ENCODE data around the gene AHNAK2.

The AHNAK2 gene

DNA sequence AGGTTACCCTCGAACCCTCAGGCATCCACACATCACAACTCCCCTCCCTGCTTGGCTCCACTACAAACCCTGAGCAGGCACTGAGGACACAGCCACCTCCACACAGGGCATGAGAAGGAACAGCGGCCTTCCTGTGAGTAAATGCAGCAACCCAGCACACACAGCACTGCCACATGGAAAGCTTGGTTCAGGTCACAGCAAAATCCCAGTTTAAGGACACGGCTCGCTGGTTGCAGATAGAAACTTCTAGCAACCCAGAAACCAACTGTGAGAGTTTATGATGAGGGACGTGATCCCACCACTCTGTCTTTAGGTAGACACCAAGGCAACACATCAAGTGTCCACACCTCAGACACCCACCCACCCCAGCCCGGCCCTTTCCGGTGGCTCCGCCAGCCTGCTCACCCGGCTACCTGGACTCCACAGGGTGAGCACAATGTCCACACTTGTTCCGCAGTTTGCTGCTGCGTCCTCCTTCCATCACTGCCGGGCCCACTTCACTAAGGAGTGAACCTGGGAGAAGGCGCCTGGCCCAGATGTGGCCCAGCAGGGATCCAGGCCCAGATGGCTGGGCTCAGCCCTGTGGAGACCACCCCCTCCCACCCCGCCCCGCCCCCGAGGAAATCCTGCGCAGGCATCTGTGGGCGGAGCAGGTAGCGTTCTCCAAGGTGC is 29.6 kb upstream of the AHNAK2 start:
- H3K27me3 ChIP-seq (ENCODE audit: control insufficient read depth, insufficient read depth, low read length), result no peaks in the 10 kb centered on the region
- H3K4me3 ChIP-seq (ENCODE audit: low read length), result no peak overlapping the region
- no peak overlapping the region for H3K9ac ChIP-seq (ENCODE audit: low read length)
- no peak overlapping the region for H3K27ac ChIP-seq (ENCODE audit: low read depth, low read length)
- H3K4me1 ChIP-seq (ENCODE audit: control insufficient read depth, insufficient read depth, low read length), result peaks cover 13% of the 10 kb centered on the region
- H3K36me3 ChIP-seq (ENCODE audit: control insufficient read depth, insufficient read depth, low read length), result peaks cover 4% of the 10 kb centered on the region

DNA sequence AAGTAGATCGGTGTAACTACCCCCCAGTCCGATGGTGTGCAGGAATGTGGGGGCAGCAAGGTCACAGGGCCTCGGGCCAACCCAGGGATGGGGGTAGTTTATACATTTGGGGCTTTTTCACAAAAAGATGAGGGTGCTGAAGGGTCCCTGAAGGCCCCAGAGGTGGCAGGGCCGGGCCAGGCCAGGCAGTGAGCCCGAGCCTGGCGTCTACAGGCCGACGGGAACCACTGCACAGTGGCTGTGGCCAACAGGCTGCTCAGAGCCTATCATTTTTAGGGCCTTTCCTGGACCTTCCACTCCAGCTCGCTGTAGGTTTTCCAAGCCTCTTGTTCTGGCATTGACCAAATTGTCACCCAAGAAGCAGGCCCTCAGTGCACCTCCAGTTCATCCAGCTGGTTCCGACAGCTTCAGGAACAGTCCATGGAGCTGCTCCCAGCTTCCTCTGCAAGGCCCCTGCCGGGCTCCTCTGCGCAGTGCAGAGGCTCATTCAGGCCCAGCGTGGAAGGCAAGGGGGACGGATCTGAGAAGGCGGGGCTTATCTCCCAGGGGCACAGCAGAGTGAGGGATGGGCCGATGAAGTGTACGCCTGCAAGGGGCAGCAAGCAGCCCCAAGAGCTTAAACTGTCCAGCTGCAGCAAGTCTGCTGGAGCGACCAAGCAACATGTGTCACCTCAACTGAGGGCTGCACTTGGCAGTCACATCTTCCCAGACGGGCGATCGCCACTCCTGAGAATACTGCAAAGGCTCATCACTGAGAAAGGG is 28.8 kb upstream of the AHNAK2 start:
- no peaks in the 10 kb centered on the region for H3K27me3 ChIP-seq (ENCODE audit: control insufficient read depth, insufficient read depth, low read length)
- H3K9ac ChIP-seq (ENCODE audit: low read length), result no peak overlapping the region
- no peak overlapping the region for H3K4me3 ChIP-seq (ENCODE audit: low read length)
- peaks cover 12% of the 10 kb centered on the region for H3K4me1 ChIP-seq (ENCODE audit: control insufficient read depth, insufficient read depth, low read length)
- H3K27ac ChIP-seq (ENCODE audit: low read depth, low read length), result no peak overlapping the region
- peaks cover 4% of the 10 kb centered on the region for H3K36me3 ChIP-seq (ENCODE audit: control insufficient read depth, insufficient read depth, low read length)

DNA sequence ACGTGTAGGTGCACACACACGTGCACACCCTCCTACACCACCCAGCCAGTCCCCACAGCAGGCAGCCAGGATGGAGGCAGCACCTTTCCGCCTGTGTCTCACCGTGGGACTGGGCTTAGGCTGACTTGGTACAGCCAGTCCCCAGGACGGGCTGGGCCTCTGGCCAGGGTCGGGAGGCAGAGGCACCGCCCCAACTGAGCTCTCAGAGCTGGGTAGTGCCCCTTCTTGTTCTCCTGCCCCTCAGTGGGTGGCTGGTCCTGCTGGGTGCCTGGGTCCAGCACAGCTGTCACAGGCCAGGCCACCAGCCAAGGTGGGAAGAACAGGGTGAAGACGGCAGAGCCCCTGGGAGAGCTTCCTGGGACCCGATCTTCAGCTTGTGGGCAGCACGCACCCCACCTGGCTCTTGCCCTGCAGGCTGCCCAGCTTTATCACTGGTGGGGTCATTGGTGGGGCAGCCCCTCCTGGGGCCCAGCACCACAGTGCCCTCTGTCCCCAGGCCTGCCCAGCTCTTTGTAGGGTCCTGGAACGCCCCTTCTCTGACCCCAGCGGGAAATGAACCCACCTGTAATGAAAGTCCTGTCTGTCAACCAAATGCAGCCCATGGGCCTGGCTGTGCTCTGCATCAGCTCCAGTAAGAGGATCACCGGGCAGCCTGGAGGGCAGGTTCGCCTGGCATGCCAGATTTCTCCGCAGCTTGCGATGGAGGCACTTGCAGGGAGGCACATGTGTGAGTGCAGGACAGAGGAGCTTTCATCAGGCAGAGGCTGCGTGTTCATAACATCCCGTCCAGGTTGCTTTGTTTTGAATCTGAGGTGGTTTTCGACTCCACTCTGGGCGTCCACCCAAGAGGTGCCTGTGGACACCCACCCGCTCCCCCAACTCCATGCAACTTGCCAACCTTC is 28.0 kb upstream of the AHNAK2 start:
- no peak overlapping the region for H3K4me3 ChIP-seq (ENCODE audit: low read length)
- no peak overlapping the region for H3K9ac ChIP-seq (ENCODE audit: low read length)
- H3K36me3 ChIP-seq (ENCODE audit: control insufficient read depth, insufficient read depth, low read length), result peaks cover 4% of the 10 kb centered on the region
- H3K27ac ChIP-seq (ENCODE audit: low read depth, low read length), result no peak overlapping the region
- no peaks in the 10 kb centered on the region for H3K27me3 ChIP-seq (ENCODE audit: control insufficient read depth, insufficient read depth, low read length)
- H3K4me1 ChIP-seq (ENCODE audit: control insufficient read depth, insufficient read depth, low read length), result peaks cover 4% of the 10 kb centered on the region

DNA sequence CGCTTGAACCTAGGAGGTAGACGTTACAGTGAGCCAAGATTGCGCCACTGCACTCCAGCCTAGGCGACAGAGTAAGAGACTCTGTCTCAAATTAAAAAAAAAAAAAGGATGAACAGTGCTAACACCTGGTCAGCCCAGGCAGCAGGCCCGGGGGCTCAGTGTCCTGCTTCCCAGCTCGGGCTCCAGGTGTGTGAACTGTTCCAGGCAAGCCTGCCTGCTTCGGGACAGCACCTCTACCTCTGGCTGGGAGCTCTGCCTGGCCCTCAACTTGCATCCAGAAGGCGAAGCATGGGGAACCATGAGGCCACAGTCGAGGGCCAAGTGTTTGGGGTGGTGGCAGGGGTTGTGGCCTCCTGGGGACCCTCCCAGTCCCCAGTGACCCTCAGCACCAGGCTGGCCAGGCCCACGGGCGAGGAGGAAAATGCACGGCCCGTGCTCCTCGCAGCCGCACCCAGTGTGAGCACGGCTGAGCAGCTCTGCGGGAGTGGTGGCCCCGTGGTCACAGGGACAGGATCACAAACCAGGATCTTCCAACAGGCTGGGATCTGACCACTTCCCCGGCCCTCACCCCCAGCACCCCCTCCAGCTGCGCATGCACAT is 27.3 kb upstream of the AHNAK2 start:
- no peak overlapping the region for H3K9ac ChIP-seq (ENCODE audit: low read length)
- no peaks in the 10 kb centered on the region for H3K27me3 ChIP-seq (ENCODE audit: control insufficient read depth, insufficient read depth, low read length)
- H3K4me3 ChIP-seq (ENCODE audit: low read length), result no peak overlapping the region
- H3K27ac ChIP-seq (ENCODE audit: low read depth, low read length), result no peak overlapping the region
- peaks cover 4% of the 10 kb centered on the region for H3K36me3 ChIP-seq (ENCODE audit: control insufficient read depth, insufficient read depth, low read length)
- H3K4me1 ChIP-seq (ENCODE audit: control insufficient read depth, insufficient read depth, low read length), result peaks cover 2% of the 10 kb centered on the region

DNA sequence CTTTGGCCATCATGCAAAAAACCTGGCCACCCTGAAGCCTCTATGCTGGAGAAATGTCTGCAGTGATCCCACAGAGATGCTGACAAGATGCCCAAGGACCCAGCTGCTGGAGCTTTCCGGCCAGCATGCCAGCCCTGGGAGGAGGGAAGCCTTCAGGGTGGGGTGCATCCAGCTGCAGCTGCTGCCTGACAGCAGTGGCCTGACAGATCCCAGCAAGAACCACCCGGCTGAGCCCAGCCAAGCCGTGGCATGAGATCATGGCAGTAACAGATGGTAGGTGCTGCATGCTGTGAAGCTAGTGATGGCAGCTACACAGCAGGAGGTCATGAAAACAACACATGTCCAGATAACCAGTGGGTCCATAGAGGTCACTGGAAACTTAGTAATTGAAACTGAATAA is 21.2 kb upstream of the AHNAK2 start:
- Histone ChIP-seq H3K27me3 (ENCODE audit: control insufficient read depth, insufficient read depth, low read length) (no peaks in the 10 kb centered on the region), H3K9ac (ENCODE audit: low read length) (no peak overlapping the region), H3K4me1 (ENCODE audit: control insufficient read depth, insufficient read depth, low read length) (no peaks in the 10 kb centered on the region), H3K27ac (ENCODE audit: low read depth, low read length) (no peak overlapping the region), H3K36me3 (ENCODE audit: control insufficient read depth, insufficient read depth, low read length) (no peaks in the 10 kb centered on the region), H3K4me3 (ENCODE audit: low read length) (no peak overlapping the region)

DNA sequence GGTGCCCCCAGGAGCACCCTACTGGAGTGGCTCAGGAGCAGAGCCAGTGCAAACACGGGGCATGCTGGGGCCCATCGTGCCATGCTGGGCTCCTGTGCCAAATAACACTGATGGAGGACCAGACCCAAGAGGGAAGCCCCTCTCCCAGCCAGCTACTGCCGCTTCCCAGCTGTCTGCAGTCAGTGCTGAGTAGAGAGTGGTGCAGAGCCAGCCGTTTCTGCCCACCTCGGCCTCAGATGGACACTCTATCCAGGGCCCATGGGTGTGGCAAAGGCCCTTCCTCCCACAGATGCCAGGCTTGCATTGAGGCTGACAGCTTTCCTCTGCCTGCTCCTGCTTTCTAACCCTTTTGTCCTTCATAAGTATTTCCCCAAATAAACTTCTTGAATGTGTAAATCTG is 20.6 kb upstream of the AHNAK2 start:
- no peaks in the 10 kb centered on the region for H3K36me3 ChIP-seq (ENCODE audit: control insufficient read depth, insufficient read depth, low read length)
- no peaks in the 10 kb centered on the region for H3K4me1 ChIP-seq (ENCODE audit: control insufficient read depth, insufficient read depth, low read length)
- H3K9ac ChIP-seq (ENCODE audit: low read length), result no peak overlapping the region
- no peak overlapping the region for H3K27ac ChIP-seq (ENCODE audit: low read depth, low read length)
- no peak overlapping the region for H3K4me3 ChIP-seq (ENCODE audit: low read length)
- H3K27me3 ChIP-seq (ENCODE audit: control insufficient read depth, insufficient read depth, low read length), result no peaks in the 10 kb centered on the region

DNA sequence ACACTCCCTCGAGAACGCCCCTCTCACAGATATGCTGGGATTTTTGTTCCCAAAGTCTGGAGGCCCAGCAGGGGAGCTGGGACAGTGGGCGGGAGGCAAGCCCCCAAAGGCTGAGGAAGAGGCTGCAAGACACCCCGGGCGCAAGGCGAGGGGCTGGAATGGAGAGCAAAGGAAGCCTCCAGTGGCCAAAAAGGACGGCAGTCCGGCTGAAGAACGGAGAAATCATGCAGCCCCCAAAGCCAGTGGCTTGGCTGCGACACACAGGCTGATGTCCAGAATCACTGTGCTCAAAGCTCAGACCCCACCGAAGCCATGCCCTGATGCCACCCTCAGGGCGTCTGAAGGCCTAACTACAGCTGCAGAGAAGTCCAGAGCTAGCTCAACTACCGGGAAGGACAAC is 18.3 kb upstream of the AHNAK2 start:
- Histone ChIP-seq H3K36me3 (ENCODE audit: control insufficient read depth, insufficient read depth, low read length) (peaks cover 5% of the 10 kb centered on the region), H3K27ac (ENCODE audit: low read depth, low read length) (no peak overlapping the region)

DNA sequence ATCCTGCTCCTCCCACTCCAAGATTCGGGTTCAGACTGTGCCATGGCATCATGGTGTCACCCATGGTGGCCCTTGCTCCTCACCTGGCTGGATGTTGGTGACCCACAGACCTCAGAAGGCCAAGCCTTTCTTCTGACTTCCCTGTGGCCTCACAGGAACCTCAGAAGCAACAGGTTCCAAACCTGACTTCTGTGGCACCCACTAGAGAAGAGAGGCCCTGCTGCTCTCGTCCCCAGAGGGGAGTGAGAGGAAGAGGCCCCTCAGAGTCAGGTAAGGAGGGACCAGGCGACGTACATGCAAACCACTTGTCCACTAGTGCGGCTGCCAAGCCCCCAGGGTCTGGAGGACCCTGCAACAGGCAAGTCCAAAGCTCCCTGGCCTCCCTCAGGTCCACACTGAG is 17.9 kb upstream of the AHNAK2 start:
- no peak overlapping the region for H3K9ac ChIP-seq (ENCODE audit: low read length)
- no peak overlapping the region for H3K4me3 ChIP-seq (ENCODE audit: low read length)
- no peak overlapping the region for H3K27ac ChIP-seq (ENCODE audit: low read depth, low read length)
- no peaks in the 10 kb centered on the region for H3K4me1 ChIP-seq (ENCODE audit: control insufficient read depth, insufficient read depth, low read length)
- H3K27me3 ChIP-seq (ENCODE audit: control insufficient read depth, insufficient read depth, low read length), result no peaks in the 10 kb centered on the region
- peaks cover 5% of the 10 kb centered on the region for H3K36me3 ChIP-seq (ENCODE audit: control insufficient read depth, insufficient read depth, low read length)

More for the DNA sequence above, 18.3 kb upstream of the AHNAK2 start:
- Histone ChIP-seq H3K4me3 (ENCODE audit: low read length) (no peak overlapping the region), H3K4me1 (ENCODE audit: control insufficient read depth, insufficient read depth, low read length) (no peaks in the 10 kb centered on the region), H3K27me3 (ENCODE audit: control insufficient read depth, insufficient read depth, low read length) (no peaks in the 10 kb centered on the region), H3K9ac (ENCODE audit: low read length) (no peak overlapping the region)

DNA sequence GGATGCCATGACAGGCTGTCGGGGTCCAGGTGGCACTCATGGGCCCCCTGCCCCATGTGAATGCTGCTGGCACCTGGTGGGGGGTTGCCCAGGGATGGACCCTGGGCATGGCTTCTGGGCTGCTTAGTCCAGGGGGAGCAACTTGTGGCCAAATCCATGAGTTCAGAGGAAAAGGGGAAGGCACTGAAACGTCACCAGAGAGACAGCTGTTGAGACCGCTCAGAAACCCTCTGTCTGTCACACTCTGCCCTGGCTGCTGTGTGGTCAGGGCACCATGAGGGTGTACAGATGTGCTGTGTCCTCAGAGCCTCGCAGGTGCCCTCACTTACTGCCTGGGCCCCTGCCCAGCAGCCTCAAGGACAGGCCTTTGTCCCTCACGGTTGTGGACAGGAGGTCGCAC is 16.8 kb upstream of the AHNAK2 start:
- Histone ChIP-seq H3K36me3 (ENCODE audit: control insufficient read depth, insufficient read depth, low read length) (peaks cover 5% of the 10 kb centered on the region), H3K4me3 (ENCODE audit: low read length) (no peak overlapping the region), H3K27me3 (ENCODE audit: control insufficient read depth, insufficient read depth, low read length) (no peaks in the 10 kb centered on the region), H3K27ac (ENCODE audit: low read depth, low read length) (no peak overlapping the region), H3K4me1 (ENCODE audit: control insufficient read depth, insufficient read depth, low read length) (no peaks in the 10 kb centered on the region), H3K9ac (ENCODE audit: low read length) (no peak overlapping the region)

DNA sequence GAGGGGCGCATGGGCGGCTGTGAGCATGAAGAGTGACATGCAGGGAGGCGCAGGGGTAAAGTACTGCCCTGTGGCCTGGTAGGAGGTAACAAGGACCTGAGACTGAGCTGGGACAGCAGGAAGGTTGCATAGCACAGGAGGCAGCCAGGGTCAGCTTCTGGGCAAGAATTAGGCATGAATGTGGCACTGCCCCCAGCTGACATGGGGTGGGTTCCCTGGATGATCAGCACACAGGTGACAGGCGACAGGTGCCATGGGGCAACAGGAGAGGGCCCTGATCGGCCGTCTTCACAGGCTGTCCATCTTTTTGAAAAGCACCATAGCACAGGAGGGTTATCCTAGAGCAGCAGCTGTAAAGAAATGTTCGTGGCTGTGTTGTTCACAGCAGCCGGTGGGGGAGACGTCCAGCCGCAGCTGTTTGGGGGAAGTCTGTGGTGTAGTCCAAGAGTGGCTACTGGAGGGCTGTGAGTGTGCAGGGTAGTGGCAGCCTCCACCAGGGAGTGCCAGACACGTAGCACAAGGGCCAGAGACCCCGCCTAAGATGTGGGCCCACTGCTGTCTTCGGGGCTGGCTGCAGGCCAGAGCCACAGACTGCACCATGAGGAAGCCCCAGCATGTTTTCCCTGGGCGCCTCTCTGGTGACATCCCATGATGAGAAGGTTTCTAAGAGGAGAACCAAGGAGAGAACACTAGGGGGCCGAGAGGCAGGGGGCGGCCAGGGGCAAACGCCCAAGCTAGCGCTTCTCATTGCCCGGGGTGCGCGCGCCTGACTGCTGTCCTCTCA is 15.8 kb upstream of the AHNAK2 start:
- no peak overlapping the region for H3K9ac ChIP-seq (ENCODE audit: low read length)
- H3K27ac ChIP-seq (ENCODE audit: low read depth, low read length), result no peak overlapping the region
- H3K27me3 ChIP-seq (ENCODE audit: control insufficient read depth, insufficient read depth, low read length), result no peaks in the 10 kb centered on the region
- H3K36me3 ChIP-seq (ENCODE audit: control insufficient read depth, insufficient read depth, low read length), result peaks cover 5% of the 10 kb centered on the region
- H3K4me1 ChIP-seq (ENCODE audit: control insufficient read depth, insufficient read depth, low read length), result no peaks in the 10 kb centered on the region
- H3K4me3 ChIP-seq (ENCODE audit: low read length), result no peak overlapping the region

DNA sequence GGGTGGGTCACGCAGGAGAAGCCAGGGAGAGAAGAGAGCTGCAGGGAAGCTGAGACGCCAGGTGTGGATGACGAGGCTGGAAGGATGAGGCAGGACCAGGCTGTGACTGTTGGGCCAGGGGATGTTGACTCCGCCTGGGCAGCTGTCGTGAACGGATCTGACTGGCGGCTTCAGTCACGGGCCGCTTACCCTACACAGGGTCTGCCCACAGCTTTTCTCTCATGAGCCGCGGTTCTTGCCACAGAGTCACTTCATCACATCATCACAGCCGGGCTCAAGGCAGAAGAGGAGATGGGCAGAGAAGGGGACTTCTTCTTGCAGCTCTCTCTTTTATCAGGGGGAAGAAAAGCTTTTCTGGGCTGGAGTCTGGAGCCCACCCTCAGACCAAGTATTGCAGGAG is 15.1 kb upstream of the AHNAK2 start:
- H3K9ac ChIP-seq (ENCODE audit: low read length), result no peak overlapping the region
- H3K4me3 ChIP-seq (ENCODE audit: low read length), result no peak overlapping the region
- no peaks in the 10 kb centered on the region for H3K27me3 ChIP-seq (ENCODE audit: control insufficient read depth, insufficient read depth, low read length)
- no peak overlapping the region for H3K27ac ChIP-seq (ENCODE audit: low read depth, low read length)
- no peaks in the 10 kb centered on the region for H3K4me1 ChIP-seq (ENCODE audit: control insufficient read depth, insufficient read depth, low read length)
- peaks cover 5% of the 10 kb centered on the region for H3K36me3 ChIP-seq (ENCODE audit: control insufficient read depth, insufficient read depth, low read length)
